ENCODE results near the gene SMIM7. TPM values are rescaled to one million over a fixed set of nuclear protein-coding genes. Genes with fewer than 3 reads are reported as not detected.
"Not testable (repeated sequence)": the region's sequence is repeated elsewhere in the genome, so short reads cannot be mapped to it uniquely, and the experiment has no call there.

The SMIM7 gene
- total RNA-seq, 1 experiment from 2014 or later = 69.3 TPM

GRCh38 chr19:16673231-16673630 lies 13.3 kb upstream of the SMIM7 start:
- TF ChIP-seq CTCF (IDR thresholded peaks at IDR 0.05; ENCODE audit: unreplicated experiment) = no peak
- POLR2A ChIA-PET = interaction anchor here (0.8 to 1.7 kb wide), 2 partner anchors 11 to 43 kb away, joined by 4 to 7 read pairs; partner anchors contain the start of gene TMEM38A
- CTCF ChIA-PET = no interaction called here
- Mint-ChIP-seq H3K27me3 (ENCODE audit: insufficient read depth, unreplicated experiment) (no peaks in the 10 kb centered on the region), H3K4me1 (ENCODE audit: insufficient read depth, unreplicated experiment) (peaks cover 5% of the 10 kb centered on the region), H3K9me3 (ENCODE audit: unreplicated experiment) (no peaks in the 10 kb centered on the region), H3K27ac (ENCODE audit: low read depth, unreplicated experiment) (no peak overlapping the region), H3K4me3 (ENCODE audit: unreplicated experiment) (no peak overlapping the region), H3K36me3 (ENCODE audit: insufficient read depth, unreplicated experiment) (peaks cover 4% of the 10 kb centered on the region)
- DNase-seq (ENCODE audit: unreplicated experiment) = no peak
- no TSS peak for BruUV-seq (replicated peaks)
- intact Hi-C loops (cut with micrococcal nuclease) = no loop called here

GRCh38 chr19:16671652-16672274 lies 11.8 kb upstream of the SMIM7 start:
- ChIA-PET POLR2A (interaction anchor here (1.7 kb wide), 1 partner anchor 10 kb away, joined by 7 read pairs; the partner anchor contains the start of gene TMEM38A), CTCF (interaction anchor here (0.7 to 1.0 kb wide), 2 partner anchors 9 to 144 kb away, joined by 3 to 4 read pairs; no protein-coding TSS in a partner anchor)
- TF ChIP-seq CTCF (IDR thresholded peaks at IDR 0.05; ENCODE audit: unreplicated experiment) = no peak
- no peak overlapping the region for H3K4me3 Mint-ChIP-seq (ENCODE audit: unreplicated experiment)
- no peak overlapping the region for H3K27ac Mint-ChIP-seq (ENCODE audit: low read depth, unreplicated experiment)
- H3K9me3 Mint-ChIP-seq (ENCODE audit: unreplicated experiment) = no peaks in the 10 kb centered on the region
- H3K36me3 Mint-ChIP-seq (ENCODE audit: insufficient read depth, unreplicated experiment) = no peaks in the 10 kb centered on the region
- intact Hi-C loops (cut with micrococcal nuclease) = no loop called here
- DNase-seq (ENCODE audit: unreplicated experiment) = no peak
- no peaks in the 10 kb centered on the region for H3K4me1 Mint-ChIP-seq (ENCODE audit: insufficient read depth, unreplicated experiment)
- no peaks in the 10 kb centered on the region for H3K27me3 Mint-ChIP-seq (ENCODE audit: insufficient read depth, unreplicated experiment)
- no TSS peak for BruUV-seq (replicated peaks)

GRCh38 chr19:16670291-16670690 lies 10.3 kb upstream of the SMIM7 start:
- DNase-seq (ENCODE audit: unreplicated experiment) = no peak
- Mint-ChIP-seq H3K9me3 (ENCODE audit: unreplicated experiment) (no peaks in the 10 kb centered on the region), H3K4me3 (ENCODE audit: unreplicated experiment) (no peak overlapping the region), H3K27ac (ENCODE audit: low read depth, unreplicated experiment) (no peak overlapping the region), H3K27me3 (ENCODE audit: insufficient read depth, unreplicated experiment) (no peaks in the 10 kb centered on the region), H3K36me3 (ENCODE audit: insufficient read depth, unreplicated experiment) (no peaks in the 10 kb centered on the region), H3K4me1 (ENCODE audit: insufficient read depth, unreplicated experiment) (no peaks in the 10 kb centered on the region)
- ChIA-PET POLR2A (interaction anchor here (1.4 kb wide), 1 partner anchor 10 kb away, joined by 7 read pairs; the partner anchor contains the start of genes SMIM7 and TMEM38A), CTCF (no interaction called here)
- no TSS peak for BruUV-seq (replicated peaks)
- intact Hi-C loops (cut with micrococcal nuclease) = no loop called here
- TF ChIP-seq CTCF (IDR thresholded peaks at IDR 0.05; ENCODE audit: unreplicated experiment) = no peak

GRCh38 chr19:16668702-16669101 lies 8.8 kb upstream of the SMIM7 start:
- H3K4me1 Mint-ChIP-seq (ENCODE audit: insufficient read depth, unreplicated experiment); POLR2A ChIA-PET; intact Hi-C loops (cut with micrococcal nuclease); H3K27ac Mint-ChIP-seq (ENCODE audit: low read depth, unreplicated experiment); BruUV-seq (replicated peaks); H3K27me3 Mint-ChIP-seq (ENCODE audit: insufficient read depth, unreplicated experiment); CTCF ChIA-PET; H3K9me3 Mint-ChIP-seq (ENCODE audit: unreplicated experiment); H3K4me3 Mint-ChIP-seq (ENCODE audit: unreplicated experiment); H3K36me3 Mint-ChIP-seq (ENCODE audit: insufficient read depth, unreplicated experiment); DNase-seq (ENCODE audit: unreplicated experiment): not testable (repeated sequence)
